ENCODE data around the gene CENATAC.

GRCh38 chr11:118971646-118972045 lies 26.3 kb upstream of the CENATAC start, which contains the start of gene FOXR1:
- no peak for TF ChIP-seq REST (IDR thresholded peaks at IDR 0.05; ENCODE audit: insufficient read depth in 1 of 2, low read depth in 2 of 2, low read length in 2 of 2)
- no peak for TF ChIP-seq POLR2AphosphoS5 (IDR thresholded peaks at IDR 0.05; ENCODE audit: low read depth, low read length)
- TF ChIP-seq SIN3A (IDR thresholded peaks at IDR 0.05; ENCODE audit: borderline replicate concordance, insufficient read depth, low read length), result no peak
- no peak for TF ChIP-seq TAF1 (IDR thresholded peaks at IDR 0.05; ENCODE audit: borderline replicate concordance, insufficient read depth, low read length)

Data from PFSK-1 (cell line).